Jurkat, Clone E6-1 (cell line): ENCODE results near the gene LCE1C.

Experiments
- DNase-seq: peaks from one replicate; pipeline ENCODE4 v3.0.0-alpha.2; 2011; ENCODE audit warnings: low read depth, low spot score
- H3K4me3 ChIP-seq: 2 replicates; pipeline ENCODE4 v1.5.1; 2011; ENCODE audit warnings: mild to moderate bottlenecking, low read length, control low read depth, moderate library complexity

LCE1C gene

GRCh38 chr1:152761609-152762213 lies 44.7 kb downstream of the LCE1C start:
- DNase-seq, result no peak
- H3K4me3 ChIP-seq, result no peak overlapping the region

- H3K4me3 ChIP-seq, result no peak overlapping the region
These were observed 45.8 kb downstream of the LCE1C start for GRCh38 chr1:152760551-152761190.

GRCh38 chr1:152759453-152760173 lies 46.8 kb downstream of the LCE1C start:
- H3K4me3 ChIP-seq, result no peak overlapping the region
- DNase-seq, result no peak

More at GRCh38 chr1:152760551-152761190, 45.8 kb downstream of the LCE1C start:
- no peak for DNase-seq

GRCh38 chr1:152758636-152759035 lies 47.8 kb downstream of the LCE1C start:
- H3K4me3 ChIP-seq, result no peak overlapping the region
- no peak for DNase-seq

GRCh38 chr1:152757747-152758146 lies 48.7 kb downstream of the LCE1C start, which contains the start of gene KPRP:
TSS of gene KPRP (plus strand) at chr1:152758025. CDS start at chr1:152759589, 1,564 bp downstream.
- no peak within 1 kb of the TSS for H3K4me3 ChIP-seq
- no peak for DNase-seq

- no peak for DNase-seq
- no peak overlapping the region for H3K4me3 ChIP-seq
These were observed 49.6 kb downstream of the LCE1C start for GRCh38 chr1:152756872-152757271.
